Central memory CD4-positive, alpha-beta T cell (primary cell): Measurements from ENCODE around the gene IRF5.

Source experiments
- DNase-seq: peaks from one replicate; pipeline ENCODE4 v3.0.0; 2022
- total RNA-seq, 3 experiments: gene quantifications; one replicate each; lab custom pipeline; 2026; lab: John Stamatoyannopoulos, UW

The IRF5 gene, protein sequence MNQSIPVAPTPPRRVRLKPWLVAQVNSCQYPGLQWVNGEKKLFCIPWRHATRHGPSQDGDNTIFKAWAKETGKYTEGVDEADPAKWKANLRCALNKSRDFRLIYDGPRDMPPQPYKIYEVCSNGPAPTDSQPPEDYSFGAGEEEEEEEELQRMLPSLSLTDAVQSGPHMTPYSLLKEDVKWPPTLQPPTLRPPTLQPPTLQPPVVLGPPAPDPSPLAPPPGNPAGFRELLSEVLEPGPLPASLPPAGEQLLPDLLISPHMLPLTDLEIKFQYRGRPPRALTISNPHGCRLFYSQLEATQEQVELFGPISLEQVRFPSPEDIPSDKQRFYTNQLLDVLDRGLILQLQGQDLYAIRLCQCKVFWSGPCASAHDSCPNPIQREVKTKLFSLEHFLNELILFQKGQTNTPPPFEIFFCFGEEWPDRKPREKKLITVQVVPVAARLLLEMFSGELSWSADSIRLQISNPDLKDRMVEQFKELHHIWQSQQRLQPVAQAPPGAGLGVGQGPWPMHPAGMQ
- total RNA-seq: 3.5 to 6.5 (median 3.9) reads per million in 3 experiments

DNA sequence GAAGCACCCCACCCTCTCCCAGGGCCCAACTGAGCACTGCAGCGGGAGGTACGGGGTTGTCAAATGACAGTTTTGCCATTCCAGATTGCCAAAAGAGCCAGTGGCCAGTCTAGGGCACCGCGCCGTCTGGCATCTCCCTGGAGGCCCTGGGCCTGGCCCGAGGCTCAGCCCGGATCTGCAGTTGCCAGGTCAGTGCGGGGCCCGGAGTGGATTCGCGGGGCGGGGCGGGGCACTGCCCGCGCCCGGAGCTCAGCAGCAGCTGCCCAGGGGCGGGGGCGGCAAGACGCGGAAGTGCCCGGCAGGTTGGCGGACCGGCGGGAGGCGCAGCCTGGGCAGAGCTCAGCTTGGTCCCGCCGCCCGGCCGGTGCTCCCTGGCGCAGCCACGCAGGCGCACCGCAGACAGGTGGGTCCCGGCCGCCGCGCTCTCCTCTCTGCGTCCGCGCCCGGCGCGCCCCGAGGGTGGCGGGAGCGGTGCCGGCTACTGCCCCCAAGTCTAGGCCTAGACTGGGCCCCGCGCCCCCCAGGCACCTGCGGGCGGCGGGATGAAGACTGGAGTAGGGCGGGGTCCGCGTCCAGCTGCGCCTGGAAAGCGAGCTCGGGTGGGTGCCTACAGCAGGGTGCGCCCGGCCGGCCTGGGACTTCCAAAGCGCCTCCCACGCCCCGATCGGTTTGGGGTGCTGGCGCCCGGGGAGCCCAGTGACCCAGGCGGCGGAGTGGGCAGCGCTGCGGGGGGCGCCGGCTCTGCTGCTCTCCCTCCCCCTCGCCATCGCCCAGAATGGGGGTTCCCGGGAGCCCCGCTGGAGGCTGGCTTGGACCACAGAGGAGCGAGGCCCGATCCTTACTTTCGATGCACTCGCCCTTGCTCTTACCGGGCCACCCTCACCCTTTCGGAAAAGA lies at the start of gene IRF5:
Gene IRF5, plus strand, starts transcription at position 281 of the 897 bp plus-strand sequence. CDS start 4,155 bp downstream, outside the sequence.
- no peak for DNase-seq

DNA sequence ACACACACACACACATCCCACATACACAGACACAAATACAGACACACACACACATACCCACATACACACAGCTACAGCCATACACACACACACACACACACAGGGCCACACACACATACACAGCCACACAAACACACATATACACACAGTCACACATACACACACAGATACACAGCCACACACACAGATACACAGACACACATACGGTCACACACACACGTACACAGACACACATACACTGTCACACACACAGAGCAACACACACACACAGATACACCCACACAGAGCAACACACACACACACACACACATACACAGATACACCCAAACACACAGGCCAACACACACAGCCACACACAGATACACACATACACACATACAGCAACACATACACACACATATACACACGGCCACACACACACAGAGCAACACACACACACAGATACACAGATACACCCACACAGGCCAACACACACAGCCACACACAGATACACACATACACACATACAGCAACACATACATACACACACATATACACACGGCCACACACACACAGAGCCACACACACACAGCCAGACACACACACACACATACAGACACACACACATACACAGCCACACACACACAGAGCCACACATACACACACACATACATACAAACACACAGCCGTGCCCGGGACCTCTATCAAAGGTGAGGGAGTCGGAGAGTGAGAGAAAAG lies 49.5 kb upstream of the IRF5 start:
- no peak for DNase-seq

DNA sequence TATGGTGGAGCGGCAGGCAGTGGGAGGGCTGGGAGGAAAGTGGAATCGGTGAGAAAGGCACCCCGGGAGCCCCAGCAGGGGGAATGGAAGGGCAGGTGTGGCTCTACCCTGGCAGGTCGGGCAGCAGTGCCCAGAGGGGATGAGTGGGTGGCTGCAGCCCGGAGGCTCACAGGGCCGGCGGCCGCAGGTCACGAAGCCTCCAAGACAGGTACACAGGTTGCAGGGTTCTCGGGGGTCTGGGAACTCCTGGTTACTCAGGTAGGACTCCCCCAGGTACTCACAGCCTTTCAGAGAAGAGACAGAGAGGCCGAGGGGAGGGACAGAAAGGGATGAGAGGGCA lies 49.0 kb upstream of the IRF5 start:
- no peak for DNase-seq

DNA sequence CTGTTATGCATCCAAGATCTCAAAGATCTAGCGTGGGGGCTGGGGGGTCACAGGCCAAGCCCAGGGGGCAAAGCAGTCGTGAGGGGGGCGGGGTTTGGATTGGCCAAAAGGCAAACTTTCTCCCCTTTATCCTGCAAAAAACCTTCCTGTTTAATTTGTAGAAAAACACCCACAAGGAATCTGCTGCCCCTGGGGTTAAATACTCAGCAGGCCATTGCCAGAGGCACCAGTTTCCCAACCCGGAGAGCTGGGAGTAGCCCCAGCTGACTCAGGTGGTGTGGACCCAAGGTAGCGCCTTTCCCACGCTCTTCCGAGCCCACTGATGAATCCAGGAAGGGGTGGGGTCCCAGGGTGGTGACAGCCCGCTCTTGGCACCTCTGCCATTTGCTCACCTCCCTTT lies 48.6 kb upstream of the IRF5 start:
- no peak for DNase-seq

DNA sequence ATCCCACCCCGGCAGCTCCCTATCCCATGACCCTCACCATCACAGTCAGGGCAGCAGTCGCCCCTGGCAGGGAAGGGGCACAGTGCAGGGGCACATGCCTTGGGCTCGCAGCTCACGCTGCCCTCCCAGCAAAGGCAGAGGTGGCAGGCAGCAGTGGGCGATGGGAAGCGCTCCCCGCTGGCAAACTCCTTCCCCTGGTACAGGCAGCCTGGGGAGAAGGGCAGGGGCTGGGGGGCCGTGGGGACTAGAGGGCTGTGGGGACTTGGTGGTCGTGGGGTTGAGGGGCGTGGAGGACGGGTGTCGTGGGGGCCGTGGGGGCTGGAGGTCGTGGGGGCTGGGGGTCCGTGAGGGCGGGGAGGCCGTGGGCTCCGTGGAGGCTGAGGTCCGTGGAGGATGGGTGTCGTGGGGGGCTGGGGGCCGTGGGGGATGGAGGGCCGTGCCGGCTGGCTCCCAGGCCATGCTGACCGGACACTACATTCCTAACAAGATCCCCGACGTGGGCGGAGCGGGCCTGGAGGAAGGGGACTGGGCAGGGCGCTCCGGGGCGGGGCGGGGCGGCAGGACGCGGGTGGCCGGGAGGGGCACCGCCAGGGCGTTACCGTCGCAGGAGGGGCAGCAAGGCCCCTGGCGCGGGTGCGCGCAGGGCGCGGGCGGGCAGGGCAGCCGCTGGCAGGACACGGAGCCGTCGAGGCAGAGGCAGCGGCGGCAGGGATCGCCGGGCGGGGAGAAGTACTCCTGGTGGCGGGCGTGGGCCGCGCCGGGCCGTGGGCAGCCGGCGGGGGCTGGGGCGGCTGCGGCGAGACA lies 47.2 kb upstream of the IRF5 start:
- no peak for DNase-seq

DNA sequence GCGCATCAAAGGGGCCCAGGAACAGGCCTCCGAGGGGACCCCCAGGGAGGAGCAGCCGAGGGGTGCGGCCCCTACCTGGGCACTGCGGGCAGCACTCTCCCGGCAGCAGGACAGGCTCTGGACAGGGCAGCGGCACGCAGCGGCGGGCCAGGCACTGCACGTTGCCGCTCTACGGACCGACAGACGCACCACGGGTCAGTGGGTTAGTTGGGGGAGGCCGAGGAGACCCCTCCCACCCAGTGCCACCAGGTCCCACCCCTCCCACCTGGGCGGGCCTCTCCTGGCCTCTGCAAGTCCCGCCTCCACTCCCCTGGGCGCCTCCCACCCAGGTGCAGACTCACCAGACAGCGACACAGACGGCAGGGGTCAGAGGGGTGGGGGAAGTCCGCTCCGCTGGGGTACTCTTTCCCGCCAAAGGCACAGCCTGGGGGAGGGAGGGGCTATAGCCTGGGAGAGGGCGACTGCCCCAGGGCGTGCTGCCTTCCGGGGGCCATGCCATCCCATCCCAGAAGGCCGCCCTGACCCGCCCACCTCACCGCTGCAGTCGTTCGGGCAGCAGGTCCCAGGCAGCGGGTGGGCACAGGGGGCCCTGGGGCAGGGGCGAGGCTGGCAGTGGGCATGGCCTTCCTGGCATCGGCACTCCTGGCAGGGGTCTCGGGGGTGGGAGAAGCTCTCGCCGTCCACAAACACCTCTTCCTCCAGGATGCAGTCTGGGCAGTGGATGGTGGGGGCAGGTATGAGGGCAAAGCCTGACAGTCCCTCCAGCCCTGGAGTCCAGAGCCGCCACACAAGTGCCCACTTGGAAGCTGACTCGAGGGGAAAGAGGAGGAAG lies 46.4 kb upstream of the IRF5 start:
- DNase-seq: no peak

DNA sequence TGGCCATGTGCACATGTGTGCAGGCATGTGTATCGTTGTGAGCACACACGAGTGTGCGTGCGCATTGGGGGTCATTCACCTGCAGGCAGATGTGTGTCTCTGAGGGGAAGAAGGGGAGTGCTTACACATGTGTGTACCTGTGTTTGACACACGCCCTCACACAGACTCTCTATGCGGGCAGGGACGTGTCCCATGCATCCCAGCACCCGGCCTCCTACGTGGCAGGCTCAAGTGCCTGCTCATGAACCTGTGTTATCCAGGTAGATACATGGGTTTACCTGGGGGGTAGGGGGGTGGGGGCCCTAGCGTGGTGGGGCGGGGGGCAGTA lies 45.8 kb upstream of the IRF5 start:
- no peak for DNase-seq

DNA sequence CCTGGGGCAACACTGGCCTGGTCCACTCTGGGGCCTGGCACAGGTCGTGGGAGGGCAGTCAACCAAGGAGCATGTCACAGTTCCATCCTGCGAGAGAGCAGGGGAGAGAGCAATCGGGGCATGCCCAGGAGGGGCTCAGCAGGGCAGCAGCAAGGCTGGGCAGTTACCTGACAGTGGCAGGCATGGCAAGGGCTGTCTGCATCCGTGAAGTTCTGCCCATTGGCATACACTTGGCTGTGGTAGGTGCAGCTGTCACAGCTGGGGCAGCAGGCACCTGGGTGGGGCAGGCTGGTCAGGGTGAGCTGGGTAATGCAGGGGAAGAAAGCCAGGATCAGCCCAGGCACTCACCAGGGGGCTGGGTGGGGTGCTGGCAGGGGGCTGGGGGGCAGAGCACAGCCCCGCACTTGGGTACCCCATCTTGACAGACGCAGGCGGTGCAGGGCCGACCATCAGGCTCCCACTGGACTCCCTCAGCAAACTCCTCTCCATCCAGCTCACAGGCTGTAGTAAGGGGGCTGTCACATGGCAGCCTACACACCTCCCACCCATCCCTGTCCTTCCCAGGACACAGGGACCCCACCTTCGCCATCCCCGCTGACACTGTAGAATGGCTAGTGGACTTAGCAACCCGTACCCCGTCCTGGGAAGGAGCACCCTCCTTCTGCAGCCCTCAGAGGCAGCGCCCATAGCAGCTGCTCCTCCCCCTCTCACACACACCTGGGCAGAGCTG lies 45.0 kb upstream of the IRF5 start:
- no peak for DNase-seq

DNA sequence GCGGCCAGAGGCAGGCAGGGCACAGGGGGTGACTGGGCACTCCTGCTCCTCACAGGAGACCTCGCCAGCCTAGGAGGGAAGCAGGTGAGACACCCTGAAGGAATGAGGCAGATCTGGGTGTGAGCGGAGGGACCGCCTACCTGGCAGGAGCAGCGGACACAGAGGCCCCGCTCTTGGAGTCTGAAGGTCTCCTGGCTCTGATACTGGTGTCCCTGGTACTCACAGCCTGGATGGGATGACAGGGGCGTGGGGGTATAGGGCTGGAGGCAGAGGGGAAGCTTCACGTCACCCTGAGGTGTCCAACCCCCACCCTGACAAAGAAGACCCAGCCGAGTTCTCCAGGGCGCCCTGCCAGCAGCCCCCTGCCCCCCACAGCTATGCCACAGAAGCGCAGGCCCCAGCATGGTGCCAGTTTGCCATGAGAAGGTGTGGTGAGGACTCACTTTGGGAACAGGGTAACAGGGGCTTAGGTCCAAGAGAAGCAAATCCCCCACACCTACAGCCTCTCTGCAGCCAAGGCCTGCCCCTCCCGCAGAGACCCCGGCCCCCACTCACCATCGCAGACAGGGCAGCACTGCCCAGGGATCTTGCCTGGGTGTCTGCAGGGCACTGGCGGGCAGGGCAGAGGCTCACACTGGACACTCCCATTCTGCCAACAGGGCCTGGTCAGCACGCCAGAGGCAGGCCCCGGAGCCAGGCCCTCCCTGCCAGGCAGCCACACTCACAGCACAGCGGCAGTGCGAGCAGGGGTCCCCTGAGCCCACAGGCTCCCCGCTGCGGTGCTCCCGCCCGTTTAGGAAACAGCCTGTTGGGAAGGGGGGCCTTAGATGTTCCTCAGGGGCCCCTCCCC lies 44.3 kb upstream of the IRF5 start:
- DNase-seq: no peak

DNA sequence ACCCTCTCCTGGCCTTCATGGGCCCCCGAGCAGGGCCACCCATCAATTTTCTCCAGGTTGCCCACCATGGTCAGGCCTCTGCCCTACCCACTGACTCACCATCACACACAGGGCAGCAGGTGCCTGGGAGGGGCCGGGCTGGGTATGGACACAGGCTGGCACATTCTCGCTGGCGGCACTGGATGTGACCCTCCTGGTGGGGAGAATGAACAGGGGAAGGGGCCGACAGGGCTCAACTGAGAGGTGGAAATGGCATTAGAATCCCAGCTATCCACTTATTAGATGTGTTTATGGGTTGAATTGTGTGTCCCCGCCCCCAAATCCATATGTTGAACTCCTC lies 43.7 kb upstream of the IRF5 start:
- no peak for DNase-seq

DNA sequence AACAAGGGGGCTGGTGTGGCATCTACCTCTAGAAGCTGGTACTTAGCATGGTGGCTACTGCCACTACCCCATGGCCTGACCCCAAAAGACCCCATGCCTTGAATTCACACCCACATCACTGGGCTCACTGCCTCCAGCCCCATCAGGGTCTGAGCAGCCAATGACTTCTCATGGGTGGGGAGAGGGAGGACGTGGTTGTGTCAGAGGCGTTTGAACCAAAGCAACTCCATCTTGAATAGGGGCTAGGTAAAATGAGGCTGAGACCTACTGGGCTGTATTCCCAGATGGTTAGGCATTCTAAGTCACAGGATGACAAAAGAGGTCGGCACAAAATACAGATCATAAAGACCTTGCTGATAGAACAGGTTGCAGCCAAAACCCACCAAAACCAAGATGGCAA lies 42.4 kb upstream of the IRF5 start:
- no peak for DNase-seq

DNA sequence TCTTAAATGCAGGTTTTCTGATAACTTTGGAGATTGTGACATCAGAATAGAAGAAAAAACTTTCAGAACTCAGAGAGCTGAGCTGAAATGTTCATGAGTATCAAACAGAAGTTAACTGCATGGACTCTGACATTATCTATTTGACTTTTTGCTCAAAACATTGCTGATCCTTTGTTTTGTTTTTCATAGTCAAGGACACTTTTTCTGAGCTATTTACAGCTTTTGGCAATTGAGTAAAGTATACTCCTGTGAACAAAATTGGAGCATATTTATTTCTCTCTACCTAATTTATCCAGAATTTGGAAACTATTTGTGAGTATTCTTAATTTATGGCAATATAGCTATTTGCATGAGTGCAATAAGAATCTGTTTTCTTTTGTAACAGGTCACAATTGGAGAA lies 38.3 kb upstream of the IRF5 start:
- no peak for DNase-seq

DNA sequence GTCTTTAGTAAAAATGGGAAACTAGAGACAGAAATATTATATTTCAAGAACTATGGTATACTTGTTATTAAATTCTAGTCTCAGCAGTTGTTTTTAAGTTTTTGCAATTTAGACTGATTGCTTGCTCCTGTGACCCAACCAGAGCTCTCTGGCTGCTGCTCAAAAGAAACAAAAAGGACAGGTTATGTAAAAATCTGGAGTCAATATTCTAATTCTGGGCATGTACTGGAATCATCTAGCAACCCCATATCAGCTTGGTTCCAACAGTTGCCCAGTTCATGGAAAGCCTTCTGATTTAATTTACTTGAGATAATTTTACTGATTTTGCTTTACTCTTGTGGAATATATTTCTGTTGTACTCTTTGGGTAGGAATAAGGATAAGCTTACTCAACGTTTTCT lies 37.5 kb upstream of the IRF5 start:
- no peak for DNase-seq

DNA sequence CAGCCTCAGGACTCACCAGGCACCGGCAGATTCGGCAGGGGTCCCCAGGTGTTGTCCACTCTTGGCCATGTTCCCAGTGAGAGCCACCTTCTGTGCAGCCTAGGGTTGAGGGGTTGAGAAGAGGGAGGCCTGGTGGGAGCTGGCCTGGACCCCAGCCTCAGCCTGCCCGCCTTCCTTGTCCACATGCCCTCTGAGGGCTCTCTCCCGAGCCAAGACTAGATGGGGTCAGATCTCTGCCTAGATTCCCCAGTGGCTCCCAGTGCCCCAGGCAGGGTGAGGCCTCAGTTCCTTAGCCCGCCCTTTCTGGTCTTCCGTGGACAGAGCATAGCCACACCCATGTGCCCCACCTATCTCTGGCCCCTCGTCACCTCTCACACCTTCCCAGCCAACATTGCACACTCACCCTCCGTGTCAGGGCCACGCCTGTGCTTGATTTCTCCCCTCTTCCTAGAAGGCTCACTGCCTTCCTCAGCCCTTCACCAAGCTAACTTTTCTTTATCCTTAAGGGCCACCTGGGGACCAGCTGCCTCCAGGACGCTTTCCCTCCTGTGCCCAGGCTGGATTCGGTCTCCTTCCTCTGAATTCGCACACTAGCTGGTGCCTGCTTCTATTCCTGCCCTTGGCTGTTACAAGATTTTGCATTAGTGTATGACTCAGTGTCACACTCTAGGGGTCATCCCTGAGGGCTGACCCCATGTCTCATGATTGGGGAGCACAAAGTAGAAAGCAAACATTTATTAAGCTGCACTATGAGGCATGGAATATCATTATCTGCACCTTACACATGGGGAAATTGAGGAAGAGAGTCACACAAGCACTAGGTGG lies 34.8 kb upstream of the IRF5 start:
- DNase-seq: no peak

DNA sequence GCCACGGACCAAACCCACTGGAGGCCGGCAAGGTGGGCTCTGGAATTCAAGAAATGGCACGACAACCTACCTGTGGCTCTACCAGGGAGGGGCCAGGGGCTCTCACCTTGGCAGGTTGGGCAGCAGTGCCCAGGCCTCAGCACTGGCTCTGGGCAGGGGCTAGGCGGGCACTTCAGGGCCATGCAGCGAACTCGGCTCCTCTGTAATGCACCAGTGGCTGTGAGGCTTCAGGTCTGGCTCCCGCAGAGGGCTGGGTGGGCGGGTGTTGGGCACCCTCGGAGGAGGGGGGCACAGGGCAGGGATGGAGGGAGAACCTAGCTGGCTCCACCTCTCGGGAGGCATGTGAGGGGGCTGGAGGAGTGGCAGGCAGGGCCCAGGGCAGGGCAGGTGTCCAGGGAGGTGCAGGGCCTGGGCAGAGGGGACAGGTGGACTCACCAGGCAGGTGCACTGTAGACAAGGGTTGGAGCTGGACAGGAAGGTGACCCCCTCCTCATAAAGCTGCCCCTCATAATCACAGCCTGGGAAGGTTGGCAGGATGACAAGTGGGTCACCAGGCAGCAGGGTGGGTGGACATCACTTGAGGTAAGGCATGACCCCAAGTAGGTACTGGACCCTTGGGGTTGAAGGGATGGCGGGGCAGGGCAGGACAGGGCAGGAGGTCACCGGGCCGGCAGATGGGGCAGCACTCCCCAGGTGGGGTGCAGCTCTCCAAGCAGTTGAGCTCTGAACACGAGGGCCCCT lies 33.9 kb upstream of the IRF5 start:
- no peak for DNase-seq

DNA sequence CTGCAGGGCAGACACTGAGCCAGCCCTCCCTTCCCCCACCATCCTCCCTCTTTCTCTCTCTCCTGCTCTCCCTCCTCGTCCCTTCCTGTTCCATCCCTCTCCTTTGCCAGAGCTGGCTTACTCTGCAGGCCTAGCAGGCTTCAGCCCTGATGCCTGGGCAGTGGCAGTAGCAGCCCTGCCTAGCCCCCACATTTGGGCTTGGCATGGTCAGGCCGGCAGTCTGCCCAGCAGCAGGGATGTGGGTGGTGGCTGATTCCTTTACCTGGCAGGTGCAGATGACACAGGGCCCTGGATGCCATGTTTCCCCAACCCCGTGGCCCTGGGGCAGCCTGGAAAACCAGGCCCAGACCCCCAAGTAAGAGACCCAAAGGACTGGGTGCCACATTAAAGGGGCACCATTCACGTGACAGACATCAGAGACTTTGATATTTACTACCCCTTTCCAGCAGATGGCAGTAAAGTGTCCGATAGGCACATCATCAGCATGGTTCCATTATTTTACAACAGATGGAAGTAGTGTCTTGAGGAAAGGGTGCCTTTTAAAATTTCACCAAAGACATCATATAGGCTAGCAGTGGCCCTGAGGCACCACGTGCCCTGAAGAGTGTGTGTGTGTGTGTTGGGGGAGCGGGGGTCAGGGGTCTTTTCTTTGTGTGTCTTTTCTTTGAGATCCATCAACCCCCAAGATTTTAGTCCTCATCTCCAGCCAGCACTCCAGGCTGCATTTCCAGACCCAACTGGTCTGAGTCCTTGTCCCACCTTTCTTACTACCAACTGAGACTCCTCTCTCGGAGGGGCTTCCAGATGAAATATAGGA lies 33.1 kb upstream of the IRF5 start:
- DNase-seq: peak; percentile 59
